ACHN (cell line): Measurements from ENCODE around the gene NOP9.
A peak's percentile ranks its signal among the peaks of the same experiment; 100 is the strongest.

Experiments used
- DNase-seq: peaks from one replicate; pipeline ENCODE4 v3.0.0-alpha.2; 2015
- in situ Hi-C: cut with HindIII; loops from 2 replicates; pipeline ENCODE4 v1.10.0; 2017; ENCODE audit warnings: low sequenced_read_pairs, low pct_ligation_motif_present, low pct_unique_long_range_greater_than_20kb

The NOP9 gene

GRCh38 chr14:24279301-24280186, 20.1 kb upstream of the NOP9 start:
- in situ Hi-C loops, result no loop called here
- peak; percentile 51 for DNase-seq

- in situ Hi-C loops, result no loop called here
- DNase-seq, result no peak
These were observed 18.7 kb upstream of the NOP9 start for GRCh38 chr14:24280797-24281460.

GRCh38 chr14:24281636-24282035, 18.0 kb upstream of the NOP9 start:
- in situ Hi-C loops, result no loop called here
- DNase-seq, result no peak

- in situ Hi-C loops, result no loop called here
These were observed 16.9 kb upstream of the NOP9 start for GRCh38 chr14:24282736-24283135.

GRCh38 chr14:24283796-24284460, 15.7 kb upstream of the NOP9 start:
- DNase-seq, result no peak
- in situ Hi-C loops, result no loop called here

More at GRCh38 chr14:24282736-24283135, 16.9 kb upstream of the NOP9 start:
- DNase-seq, result no peak

GRCh38 chr14:24284501-24285035, 15.1 kb upstream of the NOP9 start:
- no peak for DNase-seq
- in situ Hi-C loops, result no loop called here

- in situ Hi-C loops, result no loop called here
- DNase-seq, result no peak
These were observed 14.3 kb upstream of the NOP9 start for GRCh38 chr14:24285351-24285750.

GRCh38 chr14:24286996-24287395, 12.7 kb upstream of the NOP9 start:
- DNase-seq, result no peak

GRCh38 chr14:24289649-24290280, 9.9 kb upstream of the NOP9 start:
- in situ Hi-C loops, result no loop called here
- no peak for DNase-seq

More at GRCh38 chr14:24286996-24287395, 12.7 kb upstream of the NOP9 start:
- in situ Hi-C loops, result no loop called here

GRCh38 chr14:24290746-24291145, 8.9 kb upstream of the NOP9 start:
- in situ Hi-C loops, result no loop called here
- DNase-seq, result no peak

- in situ Hi-C loops, result no loop called here
- no peak for DNase-seq
These were observed 8.1 kb upstream of the NOP9 start for GRCh38 chr14:24291446-24292117.

- in situ Hi-C loops, result no loop called here
- DNase-seq, result no peak
These were observed 7.4 kb upstream of the NOP9 start for GRCh38 chr14:24292118-24292807.

- DNase-seq, result no peak
- in situ Hi-C loops, result no loop called here
These were observed 6.1 kb upstream of the NOP9 start for GRCh38 chr14:24293525-24293924.

GRCh38 chr14:24296341-24297157, 3.1 kb upstream of the NOP9 start:
- in situ Hi-C loops, result no loop called here
- peak; percentile 75 for DNase-seq

GRCh38 chr14:24297190-24297964, 2.3 kb upstream of the NOP9 start:
- in situ Hi-C loops, result no loop called here
- DNase-seq, result peak; percentile 67

GRCh38 chr14:24298892-24299254, 777 bp upstream of the NOP9 start:
- peak; percentile 87 for DNase-seq
- in situ Hi-C loops, result no loop called here
